ENCODE results near the gene PNPLA5. TPM values are rescaled to one million over a fixed set of nuclear protein-coding genes. Genes with fewer than 3 reads are reported as not detected.
A peak's percentile ranks its signal among the peaks of the same experiment; 100 is the strongest.

PNPLA5 gene
- not detected for total RNA-seq
- polyA plus RNA-seq (ENCODE audit: insufficient read length in 6 of 6), result under 1 TPM in 4 of 6 donors, not detected in 2; 0.06 to 0.13 (median 0.08) TPM
- long read RNA-seq, donor 1, result 0 reads
- long read RNA-seq, donor 2, result 0 reads
- long read RNA-seq, donor 3, result 0 reads
- long read RNA-seq, donor 4, result 0 reads
- long read RNA-seq, donor 5, result 0 reads
- long read RNA-seq, donor 6, result 0 reads
- long read RNA-seq, donor 7, result 0 reads
- long read RNA-seq, donor 8, result 0 reads
- long read RNA-seq, donor 9, result 0 reads
- long read RNA-seq, donor 10, result 0 reads
- long read RNA-seq, donor 11, result 0 reads
- long read RNA-seq, donor 12, result 0 reads

GRCh38 chr22:43891360-43892182 lies at the start of gene PNPLA5:
PNPLA5 (minus strand) TSS chr22:43892013; CDS start chr22:43891880, 133 bp downstream.
- Histone ChIP-seq H3K4me1 (peaks cover 0 to 4% of the 10 kb centered on the region in 2 donors), H3K4me3 (no peak within 1 kb of the TSS), H3K36me3 (no peaks in the 10 kb centered on the region), H3K27ac (no peak within 1 kb of the TSS), H3K27me3 (peaks cover 26 to 92% of the 10 kb centered on the region in 2 donors), H3K9me3 (no peaks in the 10 kb centered on the region)
- DNase-seq (no peak), ATAC-seq (no peak)
- TF ChIP-seq CTCF (IDR thresholded peaks at IDR 0.05), result no peak
- intact Hi-C loops (cut with DNase I), result no loop called here

- ATAC-seq (no peak), DNase-seq (no peak)
- H3K9me3 ChIP-seq, result no peaks in the 10 kb centered on the region
- no peak overlapping the region for H3K27ac ChIP-seq
- no peak overlapping the region for H3K4me3 ChIP-seq
- H3K36me3 ChIP-seq, result no peaks in the 10 kb centered on the region
- H3K27me3 ChIP-seq, result peaks cover 0 to 15% of the 10 kb centered on the region in 2 donors
- H3K4me1 ChIP-seq, result no peaks in the 10 kb centered on the region
- intact Hi-C loops (cut with DNase I), result no loop called here
- no peak for TF ChIP-seq CTCF (IDR thresholded peaks at IDR 0.05)
These were observed 49.6 kb upstream of the PNPLA5 start for GRCh38 chr22:43941449-43941848.

GRCh38 chr22:43931771-43932170 lies 40.0 kb upstream of the PNPLA5 start:
- Histone ChIP-seq H3K27ac (no peak overlapping the region), H3K36me3 (no peaks in the 10 kb centered on the region), H3K27me3 (no peaks in the 10 kb centered on the region), H3K4me1 (no peaks in the 10 kb centered on the region), H3K4me3 (no peak overlapping the region), H3K9me3 (no peaks in the 10 kb centered on the region)
- ATAC-seq (no peak), DNase-seq (no peak)
- intact Hi-C loops (cut with DNase I), result no loop called here
- no peak for TF ChIP-seq CTCF (IDR thresholded peaks at IDR 0.05)

- Histone ChIP-seq H3K27me3 (peaks cover 14 to 23% of the 10 kb centered on the region in 2 donors), H3K36me3 (no peaks in the 10 kb centered on the region), H3K27ac (no peak overlapping the region), H3K4me1 (peaks cover 4 to 10% of the 10 kb centered on the region in 2 donors), H3K4me3 (no peak overlapping the region), H3K9me3 (no peaks in the 10 kb centered on the region)
- DNase-seq (no peak), ATAC-seq (no peak)
- intact Hi-C loops (cut with DNase I), result no loop called here
- no peak for TF ChIP-seq CTCF (IDR thresholded peaks at IDR 0.05)
These were observed 37.1 kb upstream of the PNPLA5 start for GRCh38 chr22:43928908-43929307.

- H3K27me3 ChIP-seq, result peaks cover 16 to 27% of the 10 kb centered on the region in 2 donors
- no peak for DNase-seq
- H3K9me3 ChIP-seq, result no peaks in the 10 kb centered on the region
- no peaks in the 10 kb centered on the region for H3K36me3 ChIP-seq
- ATAC-seq, result peak; percentile 8
- no peak overlapping the region for H3K4me3 ChIP-seq
- intact Hi-C loops (cut with DNase I), result no loop called here
- no peak overlapping the region for H3K27ac ChIP-seq
- no peak for TF ChIP-seq CTCF (IDR thresholded peaks at IDR 0.05)
- H3K4me1 ChIP-seq, result peaks cover 7 to 13% of the 10 kb centered on the region in 2 donors
These were observed 36.7 kb upstream of the PNPLA5 start for GRCh38 chr22:43928468-43928867.

Data from left lung (tissue), 14 donors.